ENCODE measurements around the gene ATN1.

GRCh38 chr12:6902448-6902847 is 25.3 kb upstream of the ATN1 start:
- TF ChIP-seq POLR2AphosphoS5 (IDR thresholded peaks at IDR 0.05; ENCODE audit: borderline replicate concordance, low read depth, low read length) (no peak), EZH2 (IDR thresholded peaks at IDR 0.05) (no peak)

Data from SK-N-MC (cell line).